Mucosa of descending colon (tissue), 3 donors: ENCODE measurements around the gene LIN7B. TPM values are rescaled to one million over a fixed set of nuclear protein-coding genes. Genes with fewer than 3 reads are reported as not detected.

Source experiments
- ATAC-seq: fragments of 200-7000 bp; cut with Tn5 transposase; one replicate; pipeline ENCODE4 v1.9.1; 2020; ENCODE audit warnings: mild to moderate bottlenecking, moderate library complexity
- DNase-seq, 3 donors: peaks; one replicate each; pipeline ENCODE4 v3.0.0-alpha.2; 2020
- H3K36me3 ChIP-seq: fragments of 200-600 bp; one replicate; pipeline ENCODE4 v1.8.0; 2021; ENCODE audit warnings: low read depth, mild to moderate bottlenecking
- H3K4me1 ChIP-seq: fragments of 200-600 bp; one replicate; pipeline ENCODE4 v1.8.0; 2021; ENCODE audit warnings: low read depth, mild to moderate bottlenecking
- H3K4me3 ChIP-seq: fragments of 200-600 bp; one replicate; pipeline ENCODE4 v1.8.0; 2021; ENCODE audit warnings: mild to moderate bottlenecking
- H3K9me3 ChIP-seq: fragments of 200-600 bp; one replicate; pipeline ENCODE4 v1.8.0; 2021; ENCODE audit warnings: mild to moderate bottlenecking
- intact Hi-C, 2 donors: fragments of 100-400 bp; cut with DNase I in 1 of 2; cut with micrococcal nuclease in 1 of 2; formaldehyde crosslinking; loops; one replicate each; pipeline versions ENCODE4 v1.11.0 to v1.11.1; 2022; cut with DNase I, micrococcal nuclease
- total RNA-seq, 3 donors: library from RNA; stranded (reverse); fragmentation: NEBNext Ultra II Directional in 2 of 3; extraction: Animal tissue kit (Norgen Biotek cat#: 25700) in 2 of 3; gene quantifications; one replicate each; pipeline versions ENCODE4 v1.2.1 to v1.2.4, GENCODE V29; 2021 to 2023
- TF ChIP-seq, protein P1 (sequence below): fragments of 200-600 bp; IDR thresholded peaks from one replicate; pipeline ENCODE4 v1.8.0; 2022; ENCODE audit warnings: antibody characterized with exemption, mild to moderate bottlenecking
- donor health status: DM: no; HTN: no; CAD: no; lungs with moderate emphysema.
- donor health status: DM: no; HTN: no; CAD: no.
- donor health status: DM: no; HTN: yes; CAD: no.

The LIN7B gene
- total RNA-seq, 3 donors from 2014 or later = 7.2 to 20.4 (median 11.7) TPM

GRCh38 chr19:49091391-49092038 lies 22.7 kb upstream of the LIN7B start:
- ATAC-seq (no peak), DNase-seq (no peak)
- intact Hi-C loops = loop anchor here (10.0 kb wide), 2 partner anchors 53 to 93 kb away; no protein-coding TSS in a partner anchor

DNA sequence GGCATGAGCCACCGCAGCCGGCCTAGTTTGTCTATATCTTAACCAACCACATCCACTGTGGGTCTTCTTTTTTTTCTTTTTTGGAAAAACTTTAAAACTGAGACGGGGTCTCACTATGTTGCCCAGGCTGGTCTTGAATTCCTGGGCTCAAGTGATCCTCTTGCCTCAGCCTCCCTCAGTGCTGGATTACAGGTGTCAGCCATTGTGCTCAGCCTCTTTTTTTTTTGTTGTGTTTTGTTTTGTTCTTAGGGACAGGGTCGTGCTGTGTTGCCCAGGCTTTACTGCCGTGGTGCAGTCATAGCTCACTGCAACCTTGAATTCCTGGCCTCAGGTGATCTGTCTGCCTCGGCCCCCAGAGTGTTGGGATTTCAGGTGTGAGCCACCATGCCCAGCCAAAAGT lies 21.5 kb upstream of the LIN7B start:
- H3K4me1 ChIP-seq = peaks cover 3% of the 10 kb centered on the region
- intact Hi-C loops = loop anchor here (10.0 kb wide), 2 partner anchors 52 to 92 kb away; no protein-coding TSS in a partner anchor
- no peak for ATAC-seq
- no peak overlapping the region for H3K4me3 ChIP-seq
- H3K36me3 ChIP-seq = no peaks in the 10 kb centered on the region
- H3K9me3 ChIP-seq = no peaks in the 10 kb centered on the region
- TF ChIP-seq, protein P1, sequence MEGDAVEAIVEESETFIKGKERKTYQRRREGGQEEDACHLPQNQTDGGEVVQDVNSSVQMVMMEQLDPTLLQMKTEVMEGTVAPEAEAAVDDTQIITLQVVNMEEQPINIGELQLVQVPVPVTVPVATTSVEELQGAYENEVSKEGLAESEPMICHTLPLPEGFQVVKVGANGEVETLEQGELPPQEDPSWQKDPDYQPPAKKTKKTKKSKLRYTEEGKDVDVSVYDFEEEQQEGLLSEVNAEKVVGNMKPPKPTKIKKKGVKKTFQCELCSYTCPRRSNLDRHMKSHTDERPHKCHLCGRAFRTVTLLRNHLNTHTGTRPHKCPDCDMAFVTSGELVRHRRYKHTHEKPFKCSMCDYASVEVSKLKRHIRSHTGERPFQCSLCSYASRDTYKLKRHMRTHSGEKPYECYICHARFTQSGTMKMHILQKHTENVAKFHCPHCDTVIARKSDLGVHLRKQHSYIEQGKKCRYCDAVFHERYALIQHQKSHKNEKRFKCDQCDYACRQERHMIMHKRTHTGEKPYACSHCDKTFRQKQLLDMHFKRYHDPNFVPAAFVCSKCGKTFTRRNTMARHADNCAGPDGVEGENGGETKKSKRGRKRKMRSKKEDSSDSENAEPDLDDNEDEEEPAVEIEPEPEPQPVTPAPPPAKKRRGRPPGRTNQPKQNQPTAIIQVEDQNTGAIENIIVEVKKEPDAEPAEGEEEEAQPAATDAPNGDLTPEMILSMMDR = no peak
- DNase-seq = no peak

More at GRCh38 chr19:49091391-49092038, 22.7 kb upstream of the LIN7B start:
- Histone ChIP-seq H3K9me3 (no peaks in the 10 kb centered on the region), H3K4me3 (no peak overlapping the region), H3K36me3 (no peaks in the 10 kb centered on the region), H3K4me1 (peaks cover 14% of the 10 kb centered on the region)
- TF ChIP-seq, protein P1 = no peak

DNA sequence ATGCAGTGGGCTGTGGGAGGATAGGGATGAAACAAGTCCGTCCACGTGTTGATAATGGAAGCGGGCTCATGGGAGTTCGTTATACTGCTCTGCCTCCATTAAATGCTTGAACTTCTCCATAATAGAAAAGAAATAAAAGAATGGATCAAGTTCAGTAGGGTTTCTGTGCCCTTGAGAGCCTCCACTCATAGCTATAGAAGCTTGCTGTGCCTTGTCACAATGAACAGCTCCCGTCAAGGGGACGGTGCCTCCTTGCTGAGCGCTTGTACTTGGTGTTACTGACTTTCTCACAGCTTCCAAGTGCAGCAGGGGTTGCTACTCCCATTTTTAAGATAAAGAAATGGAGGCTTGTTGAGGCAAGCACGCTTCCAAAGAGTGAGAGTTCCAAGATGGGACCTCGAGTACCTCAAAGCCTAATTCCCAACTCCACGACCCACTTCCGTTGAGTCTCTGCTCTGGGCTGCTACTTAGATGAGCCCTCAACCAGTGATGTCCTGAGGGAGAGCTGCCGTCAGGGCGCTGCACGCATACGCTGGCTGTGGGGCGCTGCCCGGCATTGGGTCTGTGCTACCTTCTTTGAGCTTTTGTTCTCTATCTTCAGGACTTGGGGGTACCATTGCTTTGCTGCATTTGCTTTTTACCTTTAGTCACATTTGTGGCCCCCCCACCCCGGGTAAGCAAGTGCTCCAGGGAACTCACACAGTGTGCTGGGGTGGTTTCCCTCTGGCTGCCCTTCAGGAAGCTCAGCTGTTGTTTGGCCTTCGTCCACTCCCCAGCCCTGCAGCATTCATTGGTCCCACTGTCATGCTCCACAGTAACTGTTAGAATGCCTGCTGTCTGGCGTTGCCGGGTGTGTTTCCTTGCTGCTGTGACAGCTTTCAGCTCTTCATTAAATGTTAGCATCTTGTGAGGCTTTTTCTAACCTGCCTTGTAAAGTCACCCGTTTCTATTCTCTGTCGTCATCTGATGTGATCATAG lies 19.4 kb upstream of the LIN7B start:
- H3K9me3 ChIP-seq = no peaks in the 10 kb centered on the region
- intact Hi-C loops = loop anchor here (5.0 to 10.0 kb wide), 3 partner anchors 50 to 113 kb away; no protein-coding TSS in a partner anchor
- DNase-seq (no peak), ATAC-seq (no peak)
- H3K4me3 ChIP-seq = no peak overlapping the region
- no peaks in the 10 kb centered on the region for H3K4me1 ChIP-seq
- H3K36me3 ChIP-seq = no peaks in the 10 kb centered on the region
- TF ChIP-seq, protein P1 = no peak

- ATAC-seq (peak; percentile 96), DNase-seq (peak in 2 of 3 donors; percentile 74 to 75)
- Histone ChIP-seq H3K4me1 (no peaks in the 10 kb centered on the region), H3K4me3 (no peak overlapping the region), H3K36me3 (peaks cover 3% of the 10 kb centered on the region), H3K9me3 (no peaks in the 10 kb centered on the region)
- intact Hi-C loops = loop anchor here (5.0 to 10.0 kb wide), 3 partner anchors 47 to 110 kb away; no protein-coding TSS in a partner anchor
- TF ChIP-seq, protein P1 = peak; percentile 97
Observed at GRCh38 chr19:49097453-49098288, 16.5 kb upstream of the LIN7B start.

DNA sequence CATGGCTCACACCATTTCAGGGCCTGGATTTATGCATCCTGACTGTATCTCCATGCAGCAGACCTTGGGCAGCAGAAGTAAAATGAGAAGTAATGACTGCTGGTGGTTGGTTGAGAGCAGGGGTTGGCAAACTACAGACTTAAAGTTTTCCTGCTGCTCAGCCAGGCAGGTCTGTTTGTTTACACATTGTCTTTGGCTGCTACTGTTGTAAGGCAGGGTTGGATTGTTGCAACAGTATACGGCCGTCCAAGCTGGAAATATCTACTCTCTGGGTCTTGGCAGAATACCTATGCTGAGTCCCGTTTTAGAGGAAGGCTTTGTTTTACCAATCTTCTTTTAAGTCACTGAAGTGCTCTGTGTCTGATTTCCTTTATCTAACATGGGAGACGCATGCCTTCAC lies 15.4 kb upstream of the LIN7B start:
- intact Hi-C loops = loop anchor here (5.0 to 10.0 kb wide), 3 partner anchors 46 to 109 kb away; no protein-coding TSS in a partner anchor
- TF ChIP-seq, protein P1 = no peak
- H3K4me1 ChIP-seq = no peaks in the 10 kb centered on the region
- peaks cover 3% of the 10 kb centered on the region for H3K36me3 ChIP-seq
- H3K4me3 ChIP-seq = no peak overlapping the region
- DNase-seq = no peak
- ATAC-seq = no peak
- H3K9me3 ChIP-seq = no peaks in the 10 kb centered on the region
